GM12878 (cell line): ENCODE results near the gene MTNR1A. TPM values are rescaled to one million over a fixed set of nuclear protein-coding genes. Genes with fewer than 3 reads are reported as not detected.

Experiments used
- ATAC-seq: fragments of 200-7000 bp; cut with Tn5 transposase; 3 replicates; pipeline ENCODE4 v1.9.1; 2020; ENCODE audit warnings: mild to moderate bottlenecking, moderate library complexity
- BruUV-seq: library from RNA; stranded (reverse); fragments of 400-500 nt; replicated peaks from 2 replicates; lab custom pipeline; 2021; lab: Mats Ljungman, UMichigan
- CTCF ChIA-PET: fragments of 300-600 bp; sonication (Branson Sonifier 250); formaldehyde crosslinking; extraction: SDS; loops from one replicate; lab custom pipeline; 2021; ENCODE audit warnings: inconsistent platforms; lab: Yijun Ruan, JAX
- POLR2A ChIA-PET: fragments of 350-600 bp; formaldehyde crosslinking; extraction: SDS; loops from one replicate; lab custom pipeline; 2021; ENCODE audit warnings: inconsistent platforms; lab: Charles Lee
- RAD21 ChIA-PET: fragments of 300-600 bp; sonication (Branson Sonifier 250); formaldehyde crosslinking; loops from one replicate; lab custom pipeline; 2023; ENCODE audit warnings: antibody characterized with exemption; ENCODE audit not compliant: unreplicated experiment; lab: Charles Lee
- SMC1A ChIA-PET: fragments of 300-600 bp; sonication (Branson Sonifier 250); formaldehyde crosslinking; loops from one replicate; lab custom pipeline; 2023; ENCODE audit not compliant: unreplicated experiment, uncharacterized antibody; lab: Charles Lee
- DNase-seq: peaks from one replicate; pipeline ENCODE4 v3.0.0-alpha.2; 2011; ENCODE audit warnings: low read depth, low spot score
- FAIRE-seq: peaks from 3 replicates; lab custom pipeline; 2011; peaks lifted over from hg19 to GRCh38; lab: Jason Lieb, UNC
- H2AFZ ChIP-seq: 2 replicates; pipeline ENCODE4 v1.6.0; 2011; ENCODE audit warnings: low read depth, low read length, control low read depth; ENCODE audit not compliant: control insufficient read depth
- H3K27ac ChIP-seq: 2 replicates; pipeline ENCODE4 v1.5.1; 2011; ENCODE audit warnings: control low read depth; ENCODE audit not compliant: control insufficient read depth, insufficient read depth
- H3K27me3 ChIP-seq, 2 experiments: replicated peaks in 1 of 2; 2 replicates each; pipeline versions ENCODE4 v1.6.0 to v1.6.1; 2011; ENCODE audit warnings: low read length in 1 of 2; ENCODE audit not compliant: control insufficient read depth in 2 of 2, insufficient read depth in 2 of 2
- H3K36me3 ChIP-seq, 2 experiments: 2 replicates each; pipeline ENCODE4 v1.5.1; 2011; ENCODE audit warnings: low read length in 1 of 2; ENCODE audit not compliant: control insufficient read depth in 2 of 2, insufficient read depth in 2 of 2
- H3K4me1 ChIP-seq: 2 replicates; pipeline ENCODE4 v1.6.1; 2011; ENCODE audit warnings: mild to moderate bottlenecking, low read length, moderate library complexity, mixed read lengths; ENCODE audit not compliant: control insufficient read depth, insufficient read depth
- H3K4me2 ChIP-seq: 2 replicates; pipeline ENCODE4 v1.6.0; 2011; ENCODE audit warnings: control low read depth; ENCODE audit not compliant: control insufficient read depth, insufficient read depth
- H3K4me3 ChIP-seq: fragments of 200-600 bp; sonication (generic); 2 replicates; pipeline ENCODE4 v1.5.1; 2016
- H3K79me2 ChIP-seq: 2 replicates; pipeline ENCODE4 v1.6.0; 2011; ENCODE audit warnings: low read length; ENCODE audit not compliant: control insufficient read depth, insufficient read depth
- H3K9ac ChIP-seq: 2 replicates; pipeline ENCODE4 v1.8.0; 2011; ENCODE audit warnings: low read length, control low read depth, mixed read lengths; ENCODE audit not compliant: control insufficient read depth, insufficient read depth
- H3K9me3 ChIP-seq: replicated peaks from 3 replicates; pipeline ENCODE4 v1.5.1; 2011; ENCODE audit warnings: mild to moderate bottlenecking, low read length; ENCODE audit not compliant: control insufficient read depth, insufficient read depth
- H4K20me1 ChIP-seq: 2 replicates; pipeline ENCODE4 v1.6.0; 2011; ENCODE audit not compliant: control insufficient read depth, insufficient read depth
- BHLHE40 ChIP-seq, 2 experiments: fragments of 450-650 bp in 1 of 2; IDR thresholded peaks; 2 replicates each; pipeline ENCODE4 v1.6.1; 2011 to 2017; ENCODE audit warnings: low read depth in 2 of 2, borderline replicate concordance in 1 of 2, improper control_type of control experiment in 1 of 2, low read length in 1 of 2, mild to moderate bottlenecking in 1 of 2
- CBX3 ChIP-seq: fragments of 200-600 bp; sonication (generic); IDR thresholded peaks from 2 replicates; pipeline ENCODE4 v1.6.1; 2016; ENCODE audit warnings: low read depth, borderline replicate concordance
- CHD1 ChIP-seq: IDR thresholded peaks from 2 replicates; pipeline ENCODE4 v1.6.1; 2012; ENCODE audit warnings: low read depth, low read length, improper control_type of control experiment
- CHD2 ChIP-seq: IDR thresholded peaks from 2 replicates; pipeline ENCODE4 v1.6.1; 2011; ENCODE audit warnings: low read depth, low read length, improper control_type of control experiment, borderline replicate concordance
- KAT2A ChIP-seq: conservative IDR thresholded peaks from 2 replicates; pipeline ENCODE4 v1.6.1; 2011; ENCODE audit warnings: low read depth, low read length; ENCODE audit not compliant: control insufficient read depth
- MEF2B ChIP-seq: fragments of 450-650 bp; IDR thresholded peaks from 2 replicates; pipeline ENCODE4 v1.6.1; 2018; ENCODE audit warnings: mild to moderate bottlenecking, moderate library complexity; ENCODE audit not compliant: partially characterized antibody, poor library complexity, severe bottlenecking
- NFYB ChIP-seq: IDR thresholded peaks from 2 replicates; pipeline ENCODE4 v1.6.1; 2011; ENCODE audit warnings: low read depth, mild to moderate bottlenecking, low read length, improper control_type of control experiment, moderate library complexity; ENCODE audit not compliant: insufficient read depth
- SMAD5 ChIP-seq: IDR thresholded peaks from 2 replicates; pipeline ENCODE4 v1.6.1; 2016; ENCODE audit warnings: antibody characterized with exemption, low read depth
- WRNIP1 ChIP-seq: IDR thresholded peaks from 2 replicates; pipeline ENCODE4 v1.6.1; 2011; ENCODE audit warnings: low read depth, low read length, improper control_type of control experiment, borderline replicate concordance
- ZNF207 ChIP-seq: fragments of 450-650 bp; IDR thresholded peaks from 2 replicates; pipeline ENCODE4 v1.6.1; 2014; ENCODE audit warnings: antibody characterized with exemption, mild to moderate bottlenecking, borderline replicate concordance
- WGBS: methylation state at CpG from one replicate; pipeline ENCODE4 v1.1.6; 2016; ENCODE audit warnings: low lambda C conversion rate; ENCODE audit not compliant: insufficient replicate concordance, insufficient coverage; ENCODE audit errors: missing lambda C conversion rate; 5-methylcytosine and 5-hydroxymethylcytosine counted together
- in situ Hi-C: fragments of 300-500 bp; cut with MboI; formaldehyde crosslinking; loops from 9 replicates; pipeline ENCODE4 v1.14.3; 2018; ENCODE audit warnings: mixed read lengths
- intact Hi-C: fragments of 100-400 bp; cut with micrococcal nuclease; formaldehyde crosslinking; loops from one replicate; pipeline ENCODE4 v1.14.2; 2022; ENCODE audit not compliant: unreplicated experiment
- polyA plus RNA-seq, 11 experiments: library from polyadenylated mRNA; depleted of rRNA in 4 of 11; unstranded in 6 of 11; stranded (reverse) in 5 of 11; fragments of >200 nt; fragmentation: Nextera tagmentation in 4 of 11; fragmentation: Illumina TruSeq in 1 of 11; extraction: Ambion mirVana in 4 of 11; extraction: Trizol in 1 of 11; gene quantifications; 1 replicate in 1 of 11; 2 replicates in 10 of 11; pipeline versions ENCODE4 v1.2.1 to v1.2.3, GENCODE V29; 2011 to 2016; ENCODE audit warnings: inconsistent platforms in 2 of 11, missing spikeins in 2 of 11, low read depth in 1 of 11
- total RNA-seq, 4 experiments: library from RNA; depleted of rRNA in 3 of 4; stranded (reverse); fragments of >200 nt in 3 of 4; fragmentation: Illumina TruSeq in 1 of 4; extraction: Trizol in 1 of 4; gene quantifications; 2 replicates each; pipeline versions ENCODE4 v1.2.1 to v1.2.3, GENCODE V29; 2013 to 2021

The MTNR1A gene
- total and polyA plus RNA-seq, 10 of the 15 experiments (the other 5 are each of a cell fraction or from before 2014, with no cell fraction given) = 0.14 TPM; not detected in 9

DNA sequence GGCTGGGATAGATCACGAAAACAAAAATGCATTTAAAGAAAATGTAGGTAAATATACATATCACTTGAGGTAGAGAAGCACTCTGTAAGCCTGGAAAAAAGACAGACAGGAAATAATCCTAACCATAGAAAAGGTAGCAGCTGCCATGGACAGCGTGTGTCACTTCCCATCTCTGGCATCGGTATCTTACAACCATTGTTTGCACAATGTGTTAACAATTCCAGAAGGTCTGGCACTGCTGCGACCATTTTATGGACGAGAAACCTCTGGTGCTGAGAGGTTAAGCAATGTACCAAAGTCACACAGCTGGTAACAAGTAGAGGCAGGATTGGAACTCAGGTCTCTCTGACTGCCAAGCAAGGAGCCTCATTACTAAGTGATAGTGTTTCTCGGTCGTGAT is 1.7 kb upstream of the MTNR1A start:
- POLR2A ChIA-PET = no interaction called here
- Histone ChIP-seq H2AFZ (no peak overlapping the region), H3K9me3 (no peaks in the 10 kb centered on the region; the same call in 2 of the 3 replicates), H3K4me3 (no peak overlapping the region), H3K4me2 (no peak overlapping the region), H3K36me3 (no peaks in the 10 kb centered on the region), H4K20me1 (no peaks in the 10 kb centered on the region), H3K79me2 (no peaks in the 10 kb centered on the region), H3K9ac (no peak overlapping the region), H3K27me3 (no peaks in the 10 kb centered on the region), H3K4me1 (no peaks in the 10 kb centered on the region), H3K27ac (no peak overlapping the region)
- CTCF ChIA-PET = no interaction called here
- 43% methylated on average over 7 of the region's 7 CpGs for WGBS
- FAIRE-seq (no peak), DNase-seq (no peak), ATAC-seq (no peak)
- no peak for TF ChIP-seq ZNF207
- TF ChIP-seq CHD1 = no peak
- TF ChIP-seq NFYB = no peak
- TF ChIP-seq MEF2B = no peak
- TF ChIP-seq CHD2 = no peak
- TF ChIP-seq SMAD5 = no peak
- no peak for TF ChIP-seq WRNIP1
- TF ChIP-seq KAT2A = no peak
- no peak for TF ChIP-seq BHLHE40 (IDR thresholded peaks at IDR 0.05; ENCODE audit: borderline replicate concordance in 1 of 2, low read depth in 2 of 2, low read length in 1 of 2)
- TF ChIP-seq CBX3 = no peak
- intact Hi-C loops = no loop called here
- SMC1A ChIA-PET = no interaction called here
- BruUV-seq = no TSS peak
- in situ Hi-C loops = no loop called here
- RAD21 ChIA-PET = no interaction called here
